HEK293 (cell line): ENCODE data around the gene FAM149B1.

Source experiments
- CTCF ChIA-PET: fragments of 350-600 bp; formaldehyde crosslinking; extraction: SDS; loops from one replicate; lab custom pipeline; 2021; ENCODE audit warnings: antibody characterized with exemption; lab: Yijun Ruan, JAX
- POLR2A ChIA-PET: fragments of 300-600 bp; formaldehyde crosslinking; extraction: SDS; loops from one replicate; lab custom pipeline; 2020; ENCODE audit warnings: antibody characterized with exemption, inconsistent platforms; lab: Yijun Ruan, JAX
- H3K27ac ChIP-seq: fragments of 200-500 bp; sonication (Bioruptor generic); 2 replicates; pipeline ENCODE4 v1.5.1; 2014; ENCODE audit warnings: low read depth, low read length, control low read depth, inconsistent platforms; ENCODE audit errors: extremely low read depth
- H3K36me3 ChIP-seq, 2 experiments: fragments of 200-500 bp in 1 of 2; sonication (Bioruptor generic) in 1 of 2; 1 replicate in 1 of 2; 2 replicates in 1 of 2; pipeline ENCODE4 v1.5.1; 2014 to 2017; ENCODE audit warnings: inconsistent platforms in 2 of 2, low read length in 2 of 2; ENCODE audit not compliant: control insufficient read depth in 2 of 2, insufficient read depth in 1 of 2
- H3K4me1 ChIP-seq: fragments of 200-500 bp; sonication (Bioruptor generic); 2 replicates; pipeline ENCODE4 v1.5.1; 2014; ENCODE audit warnings: mild to moderate bottlenecking, low read length, inconsistent platforms; ENCODE audit not compliant: control insufficient read depth, insufficient read depth
- H3K4me3 ChIP-seq: 2 replicates; pipeline ENCODE4 v1.5.1; 2011; ENCODE audit warnings: low read depth, mild to moderate bottlenecking, control low read depth, low read length, moderate library complexity
- H3K9me3 ChIP-seq: fragments of 200-500 bp; sonication (Bioruptor generic); 2 replicates; pipeline ENCODE4 v1.5.1; 2014; ENCODE audit warnings: low read depth, low read length, inconsistent platforms; ENCODE audit not compliant: control insufficient read depth, insufficient read depth
- KLF8 ChIP-seq: fragments of 450-650 bp; formaldehyde crosslinking; IDR thresholded peaks from 2 replicates; pipeline ENCODE4 v1.5.1; 2016; ENCODE audit warnings: missing biosample characterization, missing genetic modification characterization
- MYNN ChIP-seq: fragments of 450-650 bp; formaldehyde crosslinking; IDR thresholded peaks from 2 replicates; pipeline ENCODE4 v1.5.1; 2016; ENCODE audit warnings: missing biosample characterization, missing genetic modification characterization, borderline replicate concordance
- SALL2 ChIP-seq: fragments of 450-650 bp; formaldehyde crosslinking; IDR thresholded peaks from 2 replicates; pipeline ENCODE4 v1.5.0; 2017; ENCODE audit warnings: missing biosample characterization, mild to moderate bottlenecking, missing genetic modification characterization, borderline replicate concordance
- SP7 ChIP-seq: fragments of 450-650 bp; formaldehyde crosslinking; IDR thresholded peaks from 2 replicates; pipeline ENCODE4 v1.5.1; 2016; ENCODE audit warnings: missing biosample characterization, missing genetic modification characterization
- ZBTB20 ChIP-seq: fragments of 450-650 bp; formaldehyde crosslinking; IDR thresholded peaks from 2 replicates; pipeline ENCODE4 v1.5.1; 2016; ENCODE audit warnings: missing biosample characterization, missing genetic modification characterization
- ZBTB7A ChIP-seq: fragments of 450-650 bp; formaldehyde crosslinking; IDR thresholded peaks from 2 replicates; pipeline ENCODE4 v1.5.1; 2016; ENCODE audit warnings: low read depth, missing biosample characterization, missing genetic modification characterization
- ZNF121 ChIP-seq: fragments of 450-650 bp; formaldehyde crosslinking; IDR thresholded peaks from 2 replicates; pipeline ENCODE4 v1.5.1; 2016; ENCODE audit warnings: missing biosample characterization, missing genetic modification characterization
- ZNF157 ChIP-seq: fragments of 450-650 bp; formaldehyde crosslinking; IDR thresholded peaks from 2 replicates; pipeline ENCODE4 v1.5.1; 2016; ENCODE audit warnings: missing biosample characterization, missing genetic modification characterization
- ZNF184 ChIP-seq: fragments of 450-650 bp; IDR thresholded peaks from 2 replicates; pipeline ENCODE4 v1.5.1; 2018; ENCODE audit warnings: missing biosample characterization, mild to moderate bottlenecking, missing genetic modification characterization
- ZNF2 ChIP-seq: fragments of 450-650 bp; formaldehyde crosslinking; IDR thresholded peaks from 2 replicates; pipeline ENCODE4 v1.5.1; 2016; ENCODE audit warnings: missing biosample characterization, missing genetic modification characterization
- ZNF24 ChIP-seq: fragments of 450-650 bp; formaldehyde crosslinking; IDR thresholded peaks from 2 replicates; pipeline ENCODE4 v1.5.1; 2016; ENCODE audit warnings: missing biosample characterization, missing genetic modification characterization
- ZNF266 ChIP-seq: fragments of 450-650 bp; formaldehyde crosslinking; IDR thresholded peaks from 2 replicates; pipeline ENCODE4 v1.5.1; 2016; ENCODE audit warnings: missing biosample characterization, missing genetic modification characterization, low read depth
- ZNF37A ChIP-seq: fragments of 450-650 bp; IDR thresholded peaks from 2 replicates; pipeline ENCODE4 v1.5.1; 2018; ENCODE audit warnings: missing biosample characterization, missing genetic modification characterization
- ZNF394 ChIP-seq: fragments of 450-650 bp; formaldehyde crosslinking; IDR thresholded peaks from 2 replicates; pipeline ENCODE4 v1.5.1; 2016; ENCODE audit warnings: missing biosample characterization, missing genetic modification characterization, mild to moderate bottlenecking, moderate library complexity, borderline replicate concordance
- ZNF510 ChIP-seq: fragments of 450-650 bp; formaldehyde crosslinking; IDR thresholded peaks from 2 replicates; pipeline ENCODE4 v1.5.1; 2018; ENCODE audit warnings: mild to moderate bottlenecking, missing genetic modification characterization, missing biosample characterization; ENCODE audit not compliant: insufficient replicate concordance
- ZNF585B ChIP-seq: fragments of 450-650 bp; formaldehyde crosslinking; IDR thresholded peaks from 2 replicates; pipeline ENCODE4 v1.5.1; 2016; ENCODE audit warnings: missing biosample characterization, missing genetic modification characterization
- ZNF596 ChIP-seq: fragments of 450-650 bp; IDR thresholded peaks from 2 replicates; pipeline ENCODE4 v1.5.0; 2018; ENCODE audit warnings: missing biosample characterization, mild to moderate bottlenecking, missing genetic modification characterization, moderate library complexity
- ZNF600 ChIP-seq: fragments of 450-650 bp; formaldehyde crosslinking; IDR thresholded peaks from 2 replicates; pipeline ENCODE4 v1.5.1; 2016; ENCODE audit warnings: missing biosample characterization, missing genetic modification characterization
- ZNF623 ChIP-seq: fragments of 450-650 bp; formaldehyde crosslinking; IDR thresholded peaks from 2 replicates; pipeline ENCODE4 v1.5.1; 2016; ENCODE audit warnings: missing biosample characterization, missing genetic modification characterization
- ZNF624 ChIP-seq: fragments of 450-650 bp; formaldehyde crosslinking; IDR thresholded peaks from 2 replicates; pipeline ENCODE4 v1.5.1; 2017; ENCODE audit warnings: missing biosample characterization, missing genetic modification characterization
- ZNF768 ChIP-seq: fragments of 450-650 bp; formaldehyde crosslinking; IDR thresholded peaks from 2 replicates; pipeline ENCODE4 v1.5.1; 2018; ENCODE audit warnings: missing biosample characterization, mild to moderate bottlenecking, missing genetic modification characterization
- ZNF776 ChIP-seq: fragments of 450-650 bp; formaldehyde crosslinking; IDR thresholded peaks from 2 replicates; pipeline ENCODE4 v1.5.0; 2017; ENCODE audit warnings: missing biosample characterization, missing genetic modification characterization, borderline replicate concordance
- ZSCAN16 ChIP-seq: fragments of 450-650 bp; formaldehyde crosslinking; IDR thresholded peaks from 2 replicates; pipeline ENCODE4 v1.5.1; 2016; ENCODE audit warnings: missing biosample characterization, missing genetic modification characterization
- ZSCAN30 ChIP-seq: fragments of 450-650 bp; IDR thresholded peaks from 2 replicates; pipeline ENCODE4 v1.5.1; 2018; ENCODE audit warnings: missing biosample characterization, mild to moderate bottlenecking, missing genetic modification characterization, moderate library complexity
- TF ChIP-seq, protein P1 (sequence below): fragments of 450-650 bp; formaldehyde crosslinking; IDR thresholded peaks from 2 replicates; pipeline ENCODE4; 2016; ENCODE audit warnings: missing biosample characterization, missing genetic modification characterization
- TF ChIP-seq, protein P2 (sequence below): fragments of 450-650 bp; formaldehyde crosslinking; IDR thresholded peaks from 2 replicates; pipeline ENCODE4 v1.5.1; 2017; ENCODE audit warnings: missing biosample characterization, missing genetic modification characterization
- TF ChIP-seq, protein P3 (sequence below): fragments of 450-650 bp; formaldehyde crosslinking; IDR thresholded peaks from 2 replicates; pipeline ENCODE4 v1.5.1; 2017; ENCODE audit warnings: missing biosample characterization, missing genetic modification characterization
- TF ChIP-seq, protein P4 (sequence below): fragments of 450-650 bp; formaldehyde crosslinking; IDR thresholded peaks from 2 replicates; pipeline ENCODE4 v1.5.1; 2016; ENCODE audit warnings: missing biosample characterization, missing genetic modification characterization, borderline replicate concordance

FAM149B1 gene

GRCh38 chr10:73205890-73206289 lies 38.0 kb downstream of the FAM149B1 start (continued):
- no peak for TF ChIP-seq ZNF768
- TF ChIP-seq SALL2 (tag by site-specific recombination), result no peak
- TF ChIP-seq, protein P1, sequence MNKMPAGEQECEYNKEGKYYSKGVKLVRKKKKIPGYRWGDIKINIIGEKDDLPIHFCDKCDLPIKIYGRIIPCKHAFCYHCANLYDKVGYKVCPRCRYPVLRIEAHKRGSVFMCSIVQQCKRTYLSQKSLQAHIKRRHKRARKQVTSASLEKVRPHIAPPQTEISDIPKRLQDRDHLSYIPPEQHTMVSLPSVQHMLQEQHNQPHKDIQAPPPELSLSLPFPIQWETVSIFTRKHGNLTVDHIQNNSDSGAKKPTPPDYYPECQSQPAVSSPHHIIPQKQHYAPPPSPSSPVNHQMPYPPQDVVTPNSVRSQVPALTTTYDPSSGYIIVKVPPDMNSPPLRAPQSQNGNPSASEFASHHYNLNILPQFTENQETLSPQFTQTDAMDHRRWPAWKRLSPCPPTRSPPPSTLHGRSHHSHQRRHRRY, result no peak
- TF ChIP-seq, protein P2, sequence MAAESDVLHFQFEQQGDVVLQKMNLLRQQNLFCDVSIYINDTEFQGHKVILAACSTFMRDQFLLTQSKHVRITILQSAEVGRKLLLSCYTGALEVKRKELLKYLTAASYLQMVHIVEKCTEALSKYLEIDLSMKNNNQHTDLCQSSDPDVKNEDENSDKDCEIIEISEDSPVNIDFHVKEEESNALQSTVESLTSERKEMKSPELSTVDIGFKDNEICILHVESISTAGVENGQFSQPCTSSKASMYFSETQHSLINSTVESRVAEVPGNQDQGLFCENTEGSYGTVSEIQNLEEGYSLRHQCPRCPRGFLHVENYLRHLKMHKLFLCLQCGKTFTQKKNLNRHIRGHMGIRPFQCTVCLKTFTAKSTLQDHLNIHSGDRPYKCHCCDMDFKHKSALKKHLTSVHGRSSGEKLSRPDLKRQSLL (tag by site-specific recombination), result no peak
- no peak for TF ChIP-seq ZNF600
- no peak for TF ChIP-seq ZBTB20
- no peak for TF ChIP-seq ZNF266 (tag by site-specific recombination)
- TF ChIP-seq, all 188 proteins: peak for 0

DNA sequence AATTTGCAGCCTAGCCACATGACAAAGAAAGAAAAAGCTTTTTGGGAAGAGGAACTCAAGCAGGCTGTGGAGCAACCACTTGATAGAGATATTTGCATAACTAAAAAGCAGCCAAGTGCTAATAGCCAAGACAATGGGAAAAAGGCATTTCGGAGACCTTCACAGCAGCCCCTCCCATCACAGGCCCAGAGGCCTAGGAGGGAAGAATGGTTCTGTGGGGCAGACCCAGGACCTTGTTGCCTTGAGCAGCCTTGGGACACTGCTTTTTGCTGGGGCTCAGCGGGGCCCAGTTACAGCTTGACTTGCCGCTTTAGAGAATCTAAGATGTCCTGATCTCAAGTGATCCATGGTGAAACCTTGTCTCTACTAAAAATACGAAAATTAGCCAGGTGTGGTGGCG lies 38.5 kb downstream of the FAM149B1 start:
- POLR2A ChIA-PET, result no interaction called here
- H3K4me3 ChIP-seq, result no peak overlapping the region
- H3K4me1 ChIP-seq, result no peaks in the 10 kb centered on the region
- TF ChIP-seq ZNF585B (tag by site-specific recombination) (peak; percentile 99), ZNF394 (tag by site-specific recombination) (no peak)
- H3K9me3 ChIP-seq, result no peaks in the 10 kb centered on the region
- CTCF ChIA-PET, result interaction anchor here (0.6 kb wide), 1 partner anchor 1163 kb away, joined by 3 read pairs; no protein-coding TSS in a partner anchor
- no peak overlapping the region for H3K27ac ChIP-seq
- peaks cover 0 to 30% of the 10 kb centered on the region in 2 experiments; a peak in 1 of 3 replicates for H3K36me3 ChIP-seq

- CTCF ChIA-PET, result no interaction called here
- Histone ChIP-seq H3K36me3 (peaks cover 0 to 29% of the 10 kb centered on the region in 2 experiments; a peak in 1 of 3 replicates), H3K27ac (no peak overlapping the region), H3K4me3 (no peak overlapping the region), H3K4me1 (no peaks in the 10 kb centered on the region), H3K9me3 (no peaks in the 10 kb centered on the region)
- POLR2A ChIA-PET, result interaction anchor here (1.1 kb wide), 1 partner anchor 39 kb away, joined by 3 read pairs; the partner anchor contains the start of gene DNAJC9
- TF ChIP-seq, protein P3, sequence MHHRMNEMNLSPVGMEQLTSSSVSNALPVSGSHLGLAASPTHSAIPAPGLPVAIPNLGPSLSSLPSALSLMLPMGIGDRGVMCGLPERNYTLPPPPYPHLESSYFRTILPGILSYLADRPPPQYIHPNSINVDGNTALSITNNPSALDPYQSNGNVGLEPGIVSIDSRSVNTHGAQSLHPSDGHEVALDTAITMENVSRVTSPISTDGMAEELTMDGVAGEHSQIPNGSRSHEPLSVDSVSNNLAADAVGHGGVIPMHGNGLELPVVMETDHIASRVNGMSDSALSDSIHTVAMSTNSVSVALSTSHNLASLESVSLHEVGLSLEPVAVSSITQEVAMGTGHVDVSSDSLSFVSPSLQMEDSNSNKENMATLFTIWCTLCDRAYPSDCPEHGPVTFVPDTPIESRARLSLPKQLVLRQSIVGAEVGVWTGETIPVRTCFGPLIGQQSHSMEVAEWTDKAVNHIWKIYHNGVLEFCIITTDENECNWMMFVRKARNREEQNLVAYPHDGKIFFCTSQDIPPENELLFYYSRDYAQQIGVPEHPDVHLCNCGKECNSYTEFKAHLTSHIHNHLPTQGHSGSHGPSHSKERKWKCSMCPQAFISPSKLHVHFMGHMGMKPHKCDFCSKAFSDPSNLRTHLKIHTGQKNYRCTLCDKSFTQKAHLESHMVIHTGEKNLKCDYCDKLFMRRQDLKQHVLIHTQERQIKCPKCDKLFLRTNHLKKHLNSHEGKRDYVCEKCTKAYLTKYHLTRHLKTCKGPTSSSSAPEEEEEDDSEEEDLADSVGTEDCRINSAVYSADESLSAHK, result no peak
- TF ChIP-seq ZNF624 (tag by site-specific recombination), result no peak
- TF ChIP-seq ZNF121 (tag by site-specific recombination), result no peak
- no peak for TF ChIP-seq SP7
- TF ChIP-seq ZSCAN16 (tag by site-specific recombination), result no peak
- TF ChIP-seq, protein P4, sequence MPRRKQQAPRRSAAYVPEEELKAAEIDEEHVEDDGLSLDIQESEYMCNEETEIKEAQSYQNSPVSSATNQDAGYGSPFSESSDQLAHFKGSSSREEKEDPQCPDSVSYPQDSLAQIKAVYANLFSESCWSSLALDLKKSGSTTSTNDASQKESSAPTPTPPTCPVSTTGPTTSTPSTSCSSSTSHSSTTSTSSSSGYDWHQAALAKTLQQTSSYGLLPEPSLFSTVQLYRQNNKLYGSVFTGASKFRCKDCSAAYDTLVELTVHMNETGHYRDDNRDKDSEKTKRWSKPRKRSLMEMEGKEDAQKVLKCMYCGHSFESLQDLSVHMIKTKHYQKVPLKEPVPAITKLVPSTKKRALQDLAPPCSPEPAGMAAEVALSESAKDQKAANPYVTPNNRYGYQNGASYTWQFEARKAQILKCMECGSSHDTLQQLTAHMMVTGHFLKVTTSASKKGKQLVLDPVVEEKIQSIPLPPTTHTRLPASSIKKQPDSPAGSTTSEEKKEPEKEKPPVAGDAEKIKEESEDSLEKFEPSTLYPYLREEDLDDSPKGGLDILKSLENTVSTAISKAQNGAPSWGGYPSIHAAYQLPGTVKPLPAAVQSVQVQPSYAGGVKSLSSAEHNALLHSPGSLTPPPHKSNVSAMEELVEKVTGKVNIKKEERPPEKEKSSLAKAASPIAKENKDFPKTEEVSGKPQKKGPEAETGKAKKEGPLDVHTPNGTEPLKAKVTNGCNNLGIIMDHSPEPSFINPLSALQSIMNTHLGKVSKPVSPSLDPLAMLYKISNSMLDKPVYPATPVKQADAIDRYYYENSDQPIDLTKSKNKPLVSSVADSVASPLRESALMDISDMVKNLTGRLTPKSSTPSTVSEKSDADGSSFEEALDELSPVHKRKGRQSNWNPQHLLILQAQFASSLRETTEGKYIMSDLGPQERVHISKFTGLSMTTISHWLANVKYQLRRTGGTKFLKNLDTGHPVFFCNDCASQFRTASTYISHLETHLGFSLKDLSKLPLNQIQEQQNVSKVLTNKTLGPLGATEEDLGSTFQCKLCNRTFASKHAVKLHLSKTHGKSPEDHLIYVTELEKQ (tag by site-specific recombination), result no peak
- TF ChIP-seq ZNF2 (tag by site-specific recombination), result no peak
- no peak for TF ChIP-seq ZNF623
- no peak for TF ChIP-seq ZNF776 (tag by site-specific recombination)
- no peak for TF ChIP-seq ZNF37A (tag by site-specific recombination)
- no peak for TF ChIP-seq ZBTB7A (tag by site-specific recombination)
- no peak for TF ChIP-seq ZNF596
- no peak for TF ChIP-seq ZSCAN30 (tag by site-specific recombination)
- TF ChIP-seq ZNF157 (tag by site-specific recombination), result no peak
- TF ChIP-seq KLF8 (tag by site-specific recombination), result no peak
- TF ChIP-seq ZNF184 (tag by site-specific recombination), result no peak
- no peak for TF ChIP-seq MYNN (tag by site-specific recombination)
- no peak for TF ChIP-seq ZNF24 (tag by site-specific recombination)
- TF ChIP-seq ZNF510 (tag by site-specific recombination), result no peak
These were observed 40.0 kb downstream of the FAM149B1 start for GRCh38 chr10:73207883-73208282.
